K562 (cell line): ENCODE results near the gene TMEM203. TPM values are rescaled to one million over a fixed set of nuclear protein-coding genes. Genes with fewer than 3 reads are reported as not detected.

Experiments
- E2F1 ChIP-seq: sonication (generic); formaldehyde crosslinking; IDR thresholded peaks from 2 replicates; pipeline ENCODE4 v1.8.1; 2023; ENCODE audit warnings: mild to moderate bottlenecking, missing genetic modification reagents, moderate library complexity
- ELF2 ChIP-seq: fragments of 250-450 bp; sonication (Bioruptor Pico); IDR thresholded peaks from 2 replicates; pipeline ENCODE4 v1.5.0; 2021; ENCODE audit warnings: mild to moderate bottlenecking
- HDAC3 ChIP-seq: fragments of 450-650 bp; IDR thresholded peaks from 2 replicates; pipeline ENCODE4 v1.6.1; 2018; ENCODE audit warnings: borderline replicate concordance, mild to moderate bottlenecking, moderate library complexity; ENCODE audit not compliant: partially characterized antibody
- HMGN3 ChIP-seq: IDR thresholded peaks from 2 replicates; pipeline ENCODE4 v1.6.1; 2011; ENCODE audit warnings: borderline replicate concordance, low read depth, mild to moderate bottlenecking, mixed read lengths, low read length; ENCODE audit not compliant: insufficient read length; ENCODE audit errors: extremely low read depth
- MCM3 ChIP-seq: fragments of 450-650 bp; IDR thresholded peaks from 2 replicates; pipeline ENCODE4 v1.6.1; 2016
- NFATC3 ChIP-seq: fragments of 450-650 bp; IDR thresholded peaks from 2 replicates; pipeline ENCODE4 v1.6.1; 2017; ENCODE audit warnings: mild to moderate bottlenecking
- POLR2G ChIP-seq: fragments of 200-400 bp; formaldehyde crosslinking; IDR thresholded peaks from 2 replicates; pipeline ENCODE4 v1.6.1; 2017; ENCODE audit warnings: low read depth, mild to moderate bottlenecking, antibody characterized with exemption, low read length, moderate library complexity
- POU5F1 ChIP-seq: fragments of 150-350 bp; IDR thresholded peaks from 2 replicates; pipeline ENCODE4 v1.6.1; 2014; ENCODE audit warnings: borderline replicate concordance, low read length, low read depth, mild to moderate bottlenecking; ENCODE audit not compliant: partially characterized antibody
- PYGO2 ChIP-seq: fragments of 450-650 bp; IDR thresholded peaks from 2 replicates; pipeline ENCODE4 v1.6.1; 2016; ENCODE audit warnings: mild to moderate bottlenecking, missing genetic modification characterization, moderate library complexity, missing compliant biosample characterization
- RBBP5 ChIP-seq: fragments of 200-600 bp; sonication (generic); IDR thresholded peaks from 2 replicates; pipeline ENCODE4 v1.6.1; 2012; ENCODE audit warnings: borderline replicate concordance, mild to moderate bottlenecking, low read length, control low read depth, inconsistent platforms; ENCODE audit not compliant: insufficient read depth, poor library complexity, severe bottlenecking
- SETDB1 ChIP-seq: IDR thresholded peaks from one replicate; pipeline ENCODE4 v1.6.1; 2012; ENCODE audit warnings: low read length, control low read depth, inconsistent platforms
- ZBTB33 ChIP-seq: sonication (generic); formaldehyde crosslinking; IDR thresholded peaks from 2 replicates; pipeline ENCODE4 v1.8.1; 2023; ENCODE audit warnings: mild to moderate bottlenecking, missing genetic modification reagents
- ZHX1 ChIP-seq: fragments of 150-350 bp; conservative IDR thresholded peaks from 2 replicates; pipeline ENCODE4 v1.6.1; 2014; ENCODE audit warnings: low read length
- polyA plus RNA-seq, 8 experiments: library from polyadenylated mRNA; depleted of rRNA in 4 of 8; stranded (reverse) in 5 of 8; unstranded in 3 of 8; fragments of >200 nt; fragmentation: Nextera tagmentation in 2 of 8; fragmentation: Illumina TruSeq in 1 of 8; extraction: Ambion mirVana in 2 of 8; extraction: Trizol in 1 of 8; gene quantifications; 2 replicates each; pipeline versions ENCODE4 v1.2.1 to v1.2.3, GENCODE V29; 2011 to 2014; ENCODE audit warnings: inconsistent platforms in 1 of 8, missing spikeins in 1 of 8
- total RNA-seq, 7 experiments: library from RNA; depleted of rRNA in 6 of 7; stranded (reverse); fragments of >200 nt in 6 of 7; fragmentation: Illumina TruSeq in 2 of 7; extraction: Trizol in 2 of 7; gene quantifications; 2 replicates each; pipeline versions ENCODE4 v1.2.1 to v1.2.3, GENCODE V29; 2011 to 2021; ENCODE audit warnings: low replicate concordance in 1 of 7

TMEM203 gene
- total and polyA plus RNA-seq, 9 of the 15 experiments (the other 6 are each of a cell fraction or from before 2014, with no cell fraction given), result 8.8 to 59.5 (median 37.6) TPM

GRCh38 chr9:137205126-137206069, at the start of gene TMEM203, which contains the start of gene NDOR1 (continued):
- TF ChIP-seq ZBTB33 (CRISPR knock-in tag) (no peak), ZHX1 (0 out of 2 replicates have a peak, but pooled peaks have one; percentile 51), ELF2 (CRISPR knock-in tag) (peak; percentile 98), SETDB1 (no peak), POLR2G (peak; percentile 95), POU5F1 (peak; percentile 35), PYGO2 (tag) (no peak), HMGN3 (peak; percentile 38), E2F1 (CRISPR knock-in tag) (peak; percentile 79), NFATC3 (no peak), RBBP5 (peak; percentile 87), HDAC3 (no peak), MCM3 (no peak)
